Muscle layer of colon (tissue), 2 donors: ENCODE measurements around the gene HS3ST5.

ENCODE experiments used
- H3K27ac ChIP-seq: one replicate; pipeline ENCODE4 v1.7.0; 2013; ENCODE audit warnings: low read depth, mild to moderate bottlenecking, low read length, moderate library complexity
- H3K27me3 ChIP-seq, 2 donors: one replicate each; pipeline ENCODE4 v1.7.0; 2013; ENCODE audit warnings: low read length in 2 of 2, mild to moderate bottlenecking in 2 of 2; ENCODE audit not compliant: insufficient read depth in 2 of 2, control insufficient read depth in 1 of 2
- H3K36me3 ChIP-seq: one replicate; pipeline ENCODE4 v1.7.0; 2013; ENCODE audit warnings: mild to moderate bottlenecking, low read length; ENCODE audit not compliant: insufficient read depth
- H3K4me1 ChIP-seq: one replicate; pipeline ENCODE4 v1.7.0; 2013; ENCODE audit warnings: mild to moderate bottlenecking, low read length; ENCODE audit not compliant: insufficient read depth
- H3K4me3 ChIP-seq, 2 donors: one replicate each; pipeline ENCODE4 v1.7.0; 2013; ENCODE audit warnings: low read length in 2 of 2, low read depth in 1 of 2, mild to moderate bottlenecking in 1 of 2, moderate library complexity in 1 of 2
- H3K9ac ChIP-seq: one replicate; pipeline ENCODE4 v1.7.0; 2013; ENCODE audit warnings: low read length
- H3K9me3 ChIP-seq: one replicate; pipeline ENCODE4 v1.7.0; 2013; ENCODE audit warnings: mild to moderate bottlenecking, low read length
- donor health status: abdominal sarcoma.
- donor health status: Adenocarcinoma of cecum.

HS3ST5 gene

GRCh38 chr6:114362396-114362795, 19.6 kb upstream of the HS3ST5 start:
- Histone ChIP-seq H3K4me1 (no peaks in the 10 kb centered on the region), H3K27ac (no peak overlapping the region), H3K27me3 (no peaks in the 10 kb centered on the region), H3K9ac (no peak overlapping the region), H3K4me3 (no peak overlapping the region), H3K36me3 (no peaks in the 10 kb centered on the region), H3K9me3 (no peaks in the 10 kb centered on the region)

GRCh38 chr6:114361036-114361435, 18.2 kb upstream of the HS3ST5 start:
- Histone ChIP-seq H3K4me3 (no peak overlapping the region), H3K4me1 (no peaks in the 10 kb centered on the region), H3K27me3 (no peaks in the 10 kb centered on the region), H3K27ac (no peak overlapping the region), H3K9ac (no peak overlapping the region), H3K9me3 (no peaks in the 10 kb centered on the region), H3K36me3 (no peaks in the 10 kb centered on the region)

GRCh38 chr6:114355300-114355699, 12.5 kb upstream of the HS3ST5 start:
- Histone ChIP-seq H3K9me3 (no peaks in the 10 kb centered on the region), H3K27ac (no peak overlapping the region), H3K4me1 (no peaks in the 10 kb centered on the region), H3K36me3 (no peaks in the 10 kb centered on the region), H3K4me3 (no peak overlapping the region), H3K27me3 (no peaks in the 10 kb centered on the region), H3K9ac (no peak overlapping the region)

- H3K27me3 ChIP-seq: no peaks in the 10 kb centered on the region
- H3K36me3 ChIP-seq: no peaks in the 10 kb centered on the region
- no peak overlapping the region for H3K4me3 ChIP-seq
- no peak overlapping the region for H3K27ac ChIP-seq
- no peaks in the 10 kb centered on the region for H3K9me3 ChIP-seq
- no peak overlapping the region for H3K9ac ChIP-seq
- no peaks in the 10 kb centered on the region for H3K4me1 ChIP-seq
These were observed 11.7 kb upstream of the HS3ST5 start for GRCh38 chr6:114354482-114354881.

GRCh38 chr6:114346451-114346850, 3.6 kb upstream of the HS3ST5 start:
- H3K4me1 ChIP-seq: peaks cover 13% of the 10 kb centered on the region
- H3K27ac ChIP-seq: no peak overlapping the region
- no peak overlapping the region for H3K4me3 ChIP-seq
- H3K36me3 ChIP-seq: no peaks in the 10 kb centered on the region
- H3K9me3 ChIP-seq: no peaks in the 10 kb centered on the region
- no peak overlapping the region for H3K9ac ChIP-seq
- H3K27me3 ChIP-seq: peaks cover 0 to 4% of the 10 kb centered on the region in 2 donors

GRCh38 chr6:114344971-114345275, 2.1 kb upstream of the HS3ST5 start:
- Histone ChIP-seq H3K27ac (no peak overlapping the region), H3K4me1 (peaks cover 13% of the 10 kb centered on the region), H3K9me3 (no peaks in the 10 kb centered on the region), H3K9ac (no peak overlapping the region), H3K4me3 (no peak overlapping the region), H3K36me3 (no peaks in the 10 kb centered on the region), H3K27me3 (peaks cover 0 to 4% of the 10 kb centered on the region in 2 donors)

GRCh38 chr6:114344246-114344970, 1.6 kb upstream of the HS3ST5 start:
- H3K27me3 ChIP-seq: peaks cover 0 to 4% of the 10 kb centered on the region in 2 donors
- no peak overlapping the region for H3K9ac ChIP-seq

GRCh38 chr6:114343782-114344144, 940 bp upstream of the HS3ST5 start:
- Histone ChIP-seq H3K36me3 (no peaks in the 10 kb centered on the region), H3K9ac (no peak overlapping the region), H3K4me1 (peaks cover 13% of the 10 kb centered on the region), H3K27ac (no peak overlapping the region), H3K9me3 (no peaks in the 10 kb centered on the region), H3K4me3 (peak overlapping the region in 1 of 2 donors; percentile 58), H3K27me3 (peaks cover 0 to 4% of the 10 kb centered on the region in 2 donors)

More at GRCh38 chr6:114344246-114344970, 1.6 kb upstream of the HS3ST5 start:
- no peaks in the 10 kb centered on the region for H3K36me3 ChIP-seq
- no peaks in the 10 kb centered on the region for H3K9me3 ChIP-seq
- H3K4me3 ChIP-seq: no peak overlapping the region
- H3K4me1 ChIP-seq: peaks cover 13% of the 10 kb centered on the region
- no peak overlapping the region for H3K27ac ChIP-seq

GRCh38 chr6:114342086-114342825, 567 bp downstream of the HS3ST5 start:
- H3K27me3 ChIP-seq: peaks cover 0 to 4% of the 10 kb centered on the region in 2 donors
- H3K27ac ChIP-seq: no peak overlapping the region

GRCh38 chr6:114339706-114340105, 3.1 kb downstream of the HS3ST5 start:
- peaks cover 0 to 4% of the 10 kb centered on the region in 2 donors for H3K27me3 ChIP-seq
- no peaks in the 10 kb centered on the region for H3K36me3 ChIP-seq
- H3K4me1 ChIP-seq: peaks cover 13% of the 10 kb centered on the region
- H3K9ac ChIP-seq: no peak overlapping the region
- no peak overlapping the region for H3K27ac ChIP-seq
- H3K4me3 ChIP-seq: no peak overlapping the region
- H3K9me3 ChIP-seq: no peaks in the 10 kb centered on the region

More at GRCh38 chr6:114342086-114342825, 567 bp downstream of the HS3ST5 start:
- Histone ChIP-seq H3K36me3 (no peaks in the 10 kb centered on the region), H3K9ac (no peak overlapping the region), H3K9me3 (no peaks in the 10 kb centered on the region), H3K4me1 (peaks cover 13% of the 10 kb centered on the region), H3K4me3 (peak overlapping the region; percentile 38 to 58)

GRCh38 chr6:114334237-114334636, 8.6 kb downstream of the HS3ST5 start:
- no peaks in the 10 kb centered on the region for H3K4me1 ChIP-seq
- no peak overlapping the region for H3K4me3 ChIP-seq
- no peaks in the 10 kb centered on the region for H3K9me3 ChIP-seq
- no peak overlapping the region for H3K27ac ChIP-seq
- H3K9ac ChIP-seq: no peak overlapping the region
- H3K27me3 ChIP-seq: no peaks in the 10 kb centered on the region
- no peaks in the 10 kb centered on the region for H3K36me3 ChIP-seq

GRCh38 chr6:114327074-114327473, 15.7 kb downstream of the HS3ST5 start:
- Histone ChIP-seq H3K27me3 (no peaks in the 10 kb centered on the region), H3K27ac (no peak overlapping the region), H3K9me3 (no peaks in the 10 kb centered on the region), H3K36me3 (no peaks in the 10 kb centered on the region), H3K4me3 (no peak overlapping the region), H3K4me1 (no peaks in the 10 kb centered on the region), H3K9ac (no peak overlapping the region)
